Smooth muscle cell (in vitro differentiated cells): ENCODE measurements around the gene TMEM151A. TPM values are rescaled to one million over a fixed set of nuclear protein-coding genes. Genes with fewer than 3 reads are reported as not detected.
A peak's percentile ranks its signal among the peaks of the same experiment; 100 is the strongest.

Source experiments
- DNase-seq: peaks from one replicate; lab custom pipeline; 2025; ENCODE audit not compliant: unreplicated experiment; lab: John Stamatoyannopoulos, UW
- H2AFZ ChIP-seq: fragments of 200-600 bp; sonication (generic); 2 replicates; pipeline ENCODE4 v1.6.0; 2016; ENCODE audit warnings: antibody characterized with exemption, low read depth, mild to moderate bottlenecking
- H3F3A ChIP-seq: fragments of 200-600 bp; sonication (generic); 2 replicates; pipeline ENCODE4 v1.6.0; 2017; ENCODE audit warnings: antibody characterized with exemption, low read depth
- H3K27ac ChIP-seq: fragments of 200-600 bp; sonication (generic); 2 replicates; pipeline ENCODE4 v1.5.1; 2016; ENCODE audit warnings: low read depth, mild to moderate bottlenecking
- H3K27me3 ChIP-seq: fragments of 200-600 bp; sonication (generic); 2 replicates; pipeline ENCODE4 v1.6.1; 2016; ENCODE audit warnings: low read depth, mild to moderate bottlenecking
- H3K36me3 ChIP-seq: fragments of 200-600 bp; sonication (generic); 2 replicates; pipeline ENCODE4 v1.5.1; 2016; ENCODE audit warnings: low read depth
- H3K4me1 ChIP-seq: fragments of 200-600 bp; sonication (generic); 2 replicates; pipeline ENCODE4 v1.5.1; 2016; ENCODE audit warnings: low read depth
- H3K4me2 ChIP-seq: fragments of 200-600 bp; sonication (generic); 2 replicates; pipeline ENCODE4 v1.6.0; 2016; ENCODE audit warnings: mild to moderate bottlenecking
- H3K4me3 ChIP-seq: fragments of 200-600 bp; sonication (generic); 2 replicates; pipeline ENCODE4 v1.5.1; 2016; ENCODE audit warnings: mild to moderate bottlenecking
- H3K79me2 ChIP-seq: fragments of 200-600 bp; sonication (generic); 2 replicates; pipeline ENCODE4 v1.6.0; 2016; ENCODE audit warnings: low read depth, mild to moderate bottlenecking
- H3K9ac ChIP-seq: fragments of 200-600 bp; sonication (generic); 2 replicates; pipeline ENCODE4 v1.6.0; 2016; ENCODE audit warnings: low read depth
- H3K9me3 ChIP-seq: fragments of 200-600 bp; sonication (generic); replicated peaks from 2 replicates; pipeline ENCODE4 v1.5.1; 2016; ENCODE audit warnings: low read depth
- H4K20me1 ChIP-seq: fragments of 200-600 bp; sonication (generic); 2 replicates; pipeline ENCODE4 v1.6.0; 2016; ENCODE audit warnings: low read depth
- CTCF ChIP-seq: fragments of 200-600 bp; sonication (generic); IDR thresholded peaks from 2 replicates; pipeline ENCODE4 v1.5.1; 2017; ENCODE audit warnings: borderline replicate concordance, mild to moderate bottlenecking, antibody characterized with exemption; ENCODE audit not compliant: insufficient read depth, poor library complexity, severe bottlenecking
- WGBS: methylation state at CpG from one replicate; pipeline ENCODE4 v1.1.7; 2016; ENCODE audit warnings: low lambda C conversion rate; 5-methylcytosine and 5-hydroxymethylcytosine counted together
- polyA plus RNA-seq: library from polyadenylated mRNA; unstranded; fragments of >200 nt; fragmentation: Nextera tagmentation; extraction: Ambion mirVana; gene quantifications from 2 replicates; pipeline ENCODE4 v1.2.1, GENCODE V29; 2016
- total RNA-seq: library from RNA; depleted of rRNA; stranded (reverse); fragments of >200 nt; gene quantifications from 2 replicates; pipeline ENCODE4 v1.2.3, GENCODE V29; 2014

TMEM151A gene
- total and polyA plus RNA-seq, 2 experiments from 2014 or later = 0.18 to 0.64 TPM

DNA sequence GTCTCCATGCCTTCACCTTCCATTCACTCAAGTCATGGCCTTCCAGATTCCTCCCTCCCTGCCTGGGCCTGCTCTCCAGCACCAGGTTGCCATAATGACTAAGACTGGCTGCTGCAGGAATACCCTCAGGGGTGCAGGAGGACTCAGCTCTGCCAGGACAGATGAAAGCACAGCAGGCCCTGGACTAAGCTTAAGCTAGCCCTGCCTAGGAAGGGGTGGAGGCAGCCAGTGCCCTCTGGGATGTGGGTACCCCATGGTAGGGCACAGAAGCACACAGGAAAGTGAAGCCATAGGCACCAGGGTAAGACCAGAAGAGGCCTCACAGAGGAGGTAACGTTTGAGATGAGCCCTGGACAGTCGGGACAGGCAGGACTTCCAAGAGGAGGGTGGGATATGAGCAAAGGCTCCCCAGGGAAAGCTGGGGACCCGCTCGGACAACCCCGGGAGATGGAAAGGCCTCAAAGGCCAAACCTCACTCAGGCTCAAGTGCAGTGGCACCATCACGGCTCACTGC lies 47.5 kb downstream of the TMEM151A start:
- Histone ChIP-seq H3K27me3 (no peaks in the 10 kb centered on the region), H3K9ac (no peak overlapping the region), H3K4me3 (no peak overlapping the region), H3K4me2 (no peak overlapping the region), H4K20me1 (peaks cover 4% of the 10 kb centered on the region), H3K27ac (peak overlapping the region; percentile 31), H3K9me3 (no peaks in the 10 kb centered on the region), H3K4me1 (peaks cover 23% of the 10 kb centered on the region), H3K79me2 (peaks cover 28% of the 10 kb centered on the region), H3K36me3 (no peaks in the 10 kb centered on the region), H2AFZ (no peak overlapping the region), H3F3A (peaks cover 16% of the 10 kb centered on the region)
- no peak for DNase-seq
- 91% methylated on average over 6 of the region's 6 CpGs for WGBS
- no peak for TF ChIP-seq CTCF

GRCh38 chr11:66339686-66340483 lies 48.2 kb downstream of the TMEM151A start:
- Histone ChIP-seq H3K4me3 (no peak overlapping the region), H3K79me2 (peaks cover 29% of the 10 kb centered on the region), H3K36me3 (no peaks in the 10 kb centered on the region), H3K9me3 (no peaks in the 10 kb centered on the region), H4K20me1 (peaks cover 4% of the 10 kb centered on the region), H3K27ac (peak overlapping the region; percentile 31), H3F3A (peaks cover 16% of the 10 kb centered on the region), H3K4me1 (peaks cover 26% of the 10 kb centered on the region), H2AFZ (no peak overlapping the region), H3K9ac (no peak overlapping the region), H3K27me3 (no peaks in the 10 kb centered on the region), H3K4me2 (no peak overlapping the region)
- no peak for DNase-seq
- 82% methylated on average over 14 of the region's 14 CpGs for WGBS
- TF ChIP-seq CTCF = no peak

GRCh38 chr11:66340596-66341501 lies 49.2 kb downstream of the TMEM151A start:
- no peak overlapping the region for H2AFZ ChIP-seq
- DNase-seq = no peak
- TF ChIP-seq CTCF = no peak
- no peaks in the 10 kb centered on the region for H3K36me3 ChIP-seq
- H3K79me2 ChIP-seq = peaks cover 24% of the 10 kb centered on the region
- H3K9me3 ChIP-seq = no peaks in the 10 kb centered on the region
- H3K4me1 ChIP-seq = peaks cover 25% of the 10 kb centered on the region
- H3K27ac ChIP-seq = no peak overlapping the region
- 97% methylated on average over 28 of the region's 28 CpGs for WGBS
- peaks cover 4% of the 10 kb centered on the region for H4K20me1 ChIP-seq
- no peak overlapping the region for H3K4me2 ChIP-seq
- no peak overlapping the region for H3K4me3 ChIP-seq
- peaks cover 16% of the 10 kb centered on the region for H3F3A ChIP-seq
- no peak overlapping the region for H3K9ac ChIP-seq
- no peaks in the 10 kb centered on the region for H3K27me3 ChIP-seq
